HG03103 (cell line): ENCODE results near the gene C6orf136.

Source experiments
- ATAC-seq: cut with Tn5 transposase; IDR thresholded peaks from one replicate; pipeline ENCODE4 v1.9.1; 2021; ENCODE audit warnings: low read depth; ENCODE audit not compliant: unreplicated experiment

Gene C6orf136

GRCh38 chr6:30685157-30686008 lies 38.5 kb downstream of the C6orf136 start:
- ATAC-seq, result no peak

GRCh38 chr6:30686009-30686907 lies 39.3 kb downstream of the C6orf136 start, which contains the start of gene PPP1R18:
Gene PPP1R18 (minus strand): TSS chr6:30686645. CDS start chr6:30686018, 627 bp downstream.
- ATAC-seq, result no peak

DNA sequence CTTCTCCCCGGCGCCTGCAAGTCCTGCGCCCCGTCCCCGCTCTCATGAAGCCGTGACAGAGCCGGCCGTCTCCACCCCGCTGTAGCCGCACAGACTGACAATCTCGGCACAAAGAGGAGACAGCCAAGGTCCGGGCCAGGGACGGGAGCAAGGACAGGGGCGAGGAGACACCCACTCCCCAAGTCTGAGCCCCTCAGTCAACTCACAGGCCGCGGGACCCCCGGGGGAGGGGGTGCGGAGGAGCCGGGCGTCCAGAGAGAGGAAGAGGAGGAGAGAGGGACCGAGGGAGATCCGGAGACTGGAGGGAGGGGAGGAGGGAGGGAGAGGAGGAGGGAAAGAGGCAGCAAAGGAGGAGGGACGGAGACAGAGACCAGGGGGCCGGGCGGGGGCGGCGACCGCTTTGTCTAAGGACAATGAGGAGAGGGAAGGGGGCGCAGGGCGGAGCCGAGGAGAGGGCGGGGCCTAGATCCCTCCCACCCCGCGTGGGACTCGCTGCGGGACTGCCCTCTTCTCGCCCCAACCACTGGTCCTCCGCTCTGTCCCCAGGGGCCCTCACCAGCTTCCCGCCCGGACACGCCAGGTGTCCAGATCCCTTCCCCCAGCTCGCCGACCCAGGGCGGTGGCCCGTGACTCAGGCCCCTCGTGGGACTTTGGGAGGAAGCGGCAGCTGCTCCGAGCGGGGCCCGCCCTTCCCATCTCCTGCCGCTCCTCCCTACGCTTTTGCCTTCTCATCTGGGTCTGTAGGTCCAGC lies 40.1 kb downstream of the C6orf136 start:
- peak; percentile 37 for ATAC-seq

- no peak for ATAC-seq
Measured at GRCh38 chr6:30687659-30688431, 40.9 kb downstream of the C6orf136 start.

DNA sequence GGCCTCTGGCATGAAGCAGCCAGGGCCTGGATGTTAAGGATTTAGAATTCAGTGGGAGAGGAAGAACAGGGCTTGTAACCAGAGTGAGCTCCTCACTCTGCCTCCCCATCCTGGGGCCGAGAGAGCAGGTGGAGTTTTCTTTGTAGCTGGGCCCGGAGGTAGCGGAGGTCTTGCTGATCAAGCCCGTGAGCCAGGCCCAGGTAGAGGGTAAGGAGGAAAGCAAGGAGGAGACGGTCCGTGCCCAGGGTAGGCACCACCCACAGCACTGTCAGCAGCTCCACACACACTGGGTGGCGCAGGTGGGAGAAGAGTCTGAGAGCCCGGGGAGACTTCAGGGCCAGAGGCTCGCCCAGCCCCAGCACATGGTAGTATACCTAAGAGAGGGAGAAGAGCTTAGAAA lies 41.6 kb downstream of the C6orf136 start:
- no peak for ATAC-seq

DNA sequence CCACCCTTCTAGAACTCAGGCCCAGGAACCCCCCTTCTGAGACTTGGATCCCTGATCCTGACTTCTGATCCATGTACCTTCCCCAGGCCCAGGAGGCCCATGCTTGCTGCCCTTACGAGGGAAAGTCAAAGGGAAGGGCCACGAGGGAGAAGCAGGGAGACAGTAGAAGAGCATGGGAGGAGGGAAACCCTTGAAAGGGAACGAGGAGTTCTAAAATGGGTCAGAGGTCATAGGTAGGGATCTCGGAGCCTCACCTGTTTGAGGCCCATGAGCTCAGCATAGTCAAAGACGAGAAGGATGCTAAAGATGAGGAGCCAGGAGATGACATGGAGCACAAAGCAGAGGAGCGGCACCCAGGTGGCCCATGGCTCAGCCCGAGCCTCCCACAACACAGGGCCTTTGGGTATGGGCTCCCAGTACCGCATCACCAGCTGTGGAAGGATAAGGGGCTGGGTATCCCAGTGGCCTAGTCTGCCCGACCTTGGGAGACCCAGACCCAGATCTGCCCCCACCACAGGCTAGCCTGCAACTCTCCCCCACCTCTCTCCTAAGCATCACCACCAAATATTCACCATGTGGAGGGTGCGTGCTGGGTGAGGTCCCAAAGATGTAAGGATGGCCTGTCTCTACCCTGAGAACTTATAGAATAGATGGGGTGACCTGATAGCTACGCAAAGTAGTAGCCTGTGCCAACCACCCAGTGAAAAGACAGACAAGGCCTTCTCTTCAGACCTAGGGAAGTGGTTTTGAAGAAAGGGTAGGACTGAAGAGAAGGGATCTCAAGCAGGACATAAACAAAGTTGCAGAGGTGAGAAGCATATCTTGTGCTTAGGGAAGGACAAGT lies 42.3 kb downstream of the C6orf136 start:
- no peak for ATAC-seq

DNA sequence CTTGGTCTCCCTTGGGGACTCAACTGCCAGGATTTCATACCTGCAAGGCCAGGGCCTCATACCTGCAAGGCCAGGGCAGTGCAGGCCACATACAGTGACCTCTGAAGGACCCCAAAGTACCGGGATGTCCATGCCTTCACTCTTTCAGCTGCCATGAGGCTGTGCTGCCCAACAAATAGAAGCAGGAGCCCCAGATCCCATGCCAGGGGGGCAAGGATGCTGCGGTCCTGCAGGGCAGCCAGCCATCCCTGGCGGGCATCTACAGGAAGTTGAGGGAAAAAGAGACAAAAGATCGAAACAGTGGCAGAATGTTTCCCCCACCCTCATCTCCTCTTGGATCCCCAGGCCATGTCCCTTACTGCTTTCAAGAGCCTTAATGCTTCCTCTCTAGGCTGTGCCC lies 43.1 kb downstream of the C6orf136 start:
- ATAC-seq, result no peak

- no peak for ATAC-seq
Measured at GRCh38 chr6:30690403-30691207, 43.7 kb downstream of the C6orf136 start, which contains the start of gene NRM. Gene NRM (minus strand): TSS chr6:30690984. CDS start chr6:30690974, 10 bp downstream.

GRCh38 chr6:30691208-30691847 lies 44.4 kb downstream of the C6orf136 start:
- ATAC-seq, result no peak

DNA sequence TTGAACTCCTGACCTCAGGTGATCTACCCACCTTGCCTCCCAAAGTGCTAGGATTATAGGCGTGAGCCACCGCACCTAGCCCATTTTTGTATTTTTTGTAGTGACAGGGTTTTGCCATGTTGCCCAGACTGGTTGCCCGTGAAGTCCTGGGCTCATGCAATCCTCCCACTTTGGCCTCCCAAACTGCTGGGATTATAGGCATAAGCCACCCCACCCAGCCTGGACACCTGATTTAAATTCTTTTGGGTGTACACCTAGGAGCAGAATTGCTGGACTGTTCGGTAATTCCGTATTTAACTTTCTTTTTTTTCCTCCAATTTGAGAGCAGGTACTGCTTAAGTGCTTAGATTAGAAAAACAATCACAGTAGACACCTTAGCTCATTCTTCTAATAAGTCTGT lies 49.5 kb downstream of the C6orf136 start:
- no peak for ATAC-seq

GRCh38 chr6:30700340-30700739 lies 53.4 kb downstream of the C6orf136 start:
- no peak for ATAC-seq
